CD4-positive, alpha-beta T cell treated with Interferon alpha-2 for 1 hour (primary cell): ENCODE data around the gene MC1R.

Source experiments
- DNase-seq, 2 donors: peaks; one replicate each; pipeline ENCODE4 v3.0.0-alpha.2; 2020 to 2022

The MC1R gene

GRCh38 chr16:89936508-89936907 lies 17.8 kb downstream of the MC1R start:
- no peak for DNase-seq

DNA sequence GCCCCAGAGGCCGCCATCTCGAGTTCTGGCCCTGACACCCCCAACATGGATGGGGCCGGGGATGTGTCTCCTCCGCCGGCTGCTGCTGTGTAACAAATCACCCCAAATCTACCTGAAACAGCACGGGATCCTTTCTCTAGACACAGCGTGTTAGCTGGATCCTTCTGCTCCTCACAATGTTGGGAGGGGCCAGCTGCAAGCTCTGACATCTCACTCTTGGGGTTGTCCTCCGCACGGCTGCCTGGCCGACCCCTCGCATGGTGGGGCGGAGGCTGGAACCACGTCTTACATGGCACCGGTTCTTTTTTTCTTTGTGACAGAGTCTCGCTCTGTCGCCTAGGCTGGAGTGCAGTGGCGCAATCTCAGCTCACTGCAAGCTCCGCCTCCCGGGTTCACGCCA lies 18.3 kb downstream of the MC1R start:
- DNase-seq: no peak

- DNase-seq: no peak
Measured at GRCh38 chr16:89938175-89938885, 19.7 kb downstream of the MC1R start.

- no peak for DNase-seq
Measured at GRCh38 chr16:89944773-89945172, 26.1 kb downstream of the MC1R start.

DNA sequence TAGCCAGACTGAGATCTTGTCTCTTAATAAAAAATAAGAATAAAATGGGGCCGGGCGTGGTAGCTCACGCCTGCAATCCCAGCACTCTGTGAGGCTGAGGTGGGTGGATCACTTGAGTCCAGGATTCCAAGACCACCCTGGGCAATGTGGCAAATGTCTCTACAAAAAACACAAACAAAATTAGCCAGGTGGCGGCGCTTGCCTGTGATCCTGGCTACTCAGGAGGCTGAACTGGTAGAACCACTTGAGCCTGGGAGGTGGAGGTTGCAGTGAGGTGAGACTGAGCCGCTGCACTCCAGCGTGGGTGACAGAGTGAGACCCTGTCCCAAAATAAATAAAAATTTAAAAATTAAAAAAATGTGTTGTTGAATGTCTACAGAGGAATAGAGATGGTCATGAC lies 27.0 kb downstream of the MC1R start:
- DNase-seq: no peak

- no peak for DNase-seq
Measured at GRCh38 chr16:89946515-89946914, 27.9 kb downstream of the MC1R start.

GRCh38 chr16:89949121-89949742 lies 30.6 kb downstream of the MC1R start:
- DNase-seq: no peak

DNA sequence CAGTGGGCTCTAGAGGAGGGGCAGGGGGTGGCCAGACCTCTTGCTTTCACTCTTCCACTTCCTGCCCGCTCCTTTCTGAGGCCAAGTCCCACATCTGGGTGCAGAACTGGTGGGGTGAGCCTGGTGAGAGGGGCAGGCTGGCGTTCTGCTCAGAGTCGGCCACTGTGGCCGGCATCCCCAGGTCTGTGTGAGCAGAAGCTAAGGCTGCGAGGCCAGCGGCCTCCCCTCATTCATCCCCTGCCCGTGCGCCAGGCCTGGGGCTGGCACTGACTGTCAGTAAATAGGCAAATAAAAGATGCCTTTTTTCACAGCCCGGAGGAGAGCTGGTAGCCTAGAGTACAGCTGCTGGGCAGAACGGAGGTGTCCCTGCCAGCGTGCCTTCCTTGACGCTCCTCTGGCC lies 31.1 kb downstream of the MC1R start:
- DNase-seq: no peak

- DNase-seq: no peak
Measured at GRCh38 chr16:89951509-89951908, 32.8 kb downstream of the MC1R start.

- DNase-seq: no peak
Measured at GRCh38 chr16:89952049-89952448, 33.4 kb downstream of the MC1R start.

- DNase-seq: no peak
Measured at GRCh38 chr16:89952551-89952950, 33.9 kb downstream of the MC1R start.

DNA sequence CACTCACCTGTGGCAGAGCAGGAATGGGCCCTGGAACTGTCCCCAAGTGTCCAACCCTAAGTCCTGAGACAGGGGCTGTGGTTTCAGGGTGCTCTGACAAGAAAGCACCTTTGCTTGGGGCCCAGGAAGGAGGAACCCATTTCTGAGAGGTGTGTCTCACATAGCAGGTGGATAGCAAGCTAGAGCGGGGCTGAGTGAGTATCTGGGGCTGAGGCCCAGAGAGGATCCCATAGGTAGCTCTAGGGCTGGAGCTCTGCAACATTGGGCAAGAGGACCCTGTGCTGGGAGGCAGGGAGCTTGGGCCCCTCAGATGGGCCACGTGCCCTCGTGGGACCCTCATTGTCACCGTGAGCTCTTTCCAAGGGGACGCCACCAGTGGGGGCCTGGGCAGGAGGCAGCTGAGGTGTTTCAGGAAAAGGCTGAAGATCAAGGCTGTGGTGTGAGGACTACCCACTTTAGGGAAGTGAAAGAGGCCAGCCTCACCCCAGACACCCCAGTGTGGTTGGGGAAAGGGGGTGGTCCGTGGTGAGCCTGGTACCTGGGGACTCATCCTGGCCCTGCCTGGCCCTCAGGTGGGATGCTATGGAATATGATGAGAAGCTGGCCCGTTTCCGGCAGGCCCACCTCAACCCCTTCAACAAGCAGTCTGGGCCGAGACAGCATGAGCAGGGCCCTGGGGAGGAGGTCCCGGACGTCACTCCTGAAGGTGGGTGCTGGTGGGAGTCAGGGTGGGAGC lies 35.2 kb downstream of the MC1R start:
- no peak for DNase-seq

GRCh38 chr16:89954462-89954861 lies 35.8 kb downstream of the MC1R start:
- DNase-seq: no peak

DNA sequence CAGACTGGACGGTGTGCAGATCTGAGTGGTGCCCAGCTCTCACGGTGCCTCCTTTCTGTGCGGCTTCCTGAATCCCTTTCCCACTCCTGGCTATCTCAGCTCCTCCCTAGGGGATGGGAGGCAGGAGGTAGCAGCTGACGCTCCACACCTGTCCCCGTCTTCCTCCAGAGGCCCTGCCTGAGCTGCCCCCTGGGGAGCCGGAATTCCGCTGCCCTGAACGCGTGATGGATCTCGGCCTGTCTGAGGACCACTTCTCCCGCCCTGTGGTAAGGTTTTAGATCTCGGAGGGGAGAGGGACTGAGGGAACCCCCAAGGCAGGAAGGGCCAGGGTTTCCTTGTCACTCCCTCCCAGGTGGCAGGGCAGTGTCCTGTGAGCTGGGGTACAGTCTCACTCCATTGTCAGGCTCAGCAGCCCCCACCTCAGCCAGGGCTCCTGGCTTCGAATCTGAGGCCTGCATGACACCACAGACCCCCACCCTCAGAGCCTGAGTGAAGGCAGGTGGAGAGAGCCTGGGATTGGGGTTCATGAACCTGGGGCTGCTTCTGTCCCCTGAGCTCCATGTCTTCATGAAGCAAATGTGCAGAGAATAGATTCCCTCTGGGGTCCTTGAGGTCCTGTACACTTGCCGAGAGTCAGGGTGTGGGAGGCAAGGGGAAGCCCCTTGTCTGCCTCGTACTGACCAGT lies 36.5 kb downstream of the MC1R start:
- no peak for DNase-seq

DNA sequence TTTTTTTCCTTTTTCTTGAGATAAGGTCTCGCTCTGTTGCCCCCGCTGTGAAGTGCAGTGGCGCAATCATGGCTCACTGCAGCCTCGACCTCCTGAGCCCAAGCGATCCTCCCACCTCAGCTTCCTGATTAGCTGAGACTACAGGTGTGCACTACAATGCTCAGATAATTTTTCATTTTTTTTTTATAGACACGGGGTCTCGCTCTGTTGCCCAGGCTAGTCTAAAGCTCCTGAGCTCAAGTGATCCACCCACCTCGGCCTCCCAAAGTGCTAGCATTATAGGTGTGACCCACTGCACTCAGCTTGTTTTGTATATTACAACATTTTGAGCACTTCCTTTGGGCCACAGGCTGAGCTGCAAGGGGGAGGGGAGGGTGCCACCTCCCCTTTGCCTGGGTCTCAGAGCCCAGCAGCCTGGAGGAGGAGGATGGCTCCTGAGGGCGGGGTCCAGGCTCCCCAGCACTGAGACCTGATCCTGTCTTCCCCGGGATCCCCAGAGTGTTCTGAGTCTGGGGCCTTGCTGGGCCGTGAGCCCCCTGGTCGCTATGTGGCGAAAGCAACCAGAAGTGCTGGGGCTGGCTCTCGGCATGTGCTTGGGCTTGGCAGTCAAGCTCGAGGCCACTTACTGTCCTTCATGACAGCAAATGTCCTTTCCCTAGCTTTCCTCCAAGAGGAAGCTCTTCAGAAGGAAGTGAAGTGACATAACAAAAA lies 38.0 kb downstream of the MC1R start:
- DNase-seq: no peak

DNA sequence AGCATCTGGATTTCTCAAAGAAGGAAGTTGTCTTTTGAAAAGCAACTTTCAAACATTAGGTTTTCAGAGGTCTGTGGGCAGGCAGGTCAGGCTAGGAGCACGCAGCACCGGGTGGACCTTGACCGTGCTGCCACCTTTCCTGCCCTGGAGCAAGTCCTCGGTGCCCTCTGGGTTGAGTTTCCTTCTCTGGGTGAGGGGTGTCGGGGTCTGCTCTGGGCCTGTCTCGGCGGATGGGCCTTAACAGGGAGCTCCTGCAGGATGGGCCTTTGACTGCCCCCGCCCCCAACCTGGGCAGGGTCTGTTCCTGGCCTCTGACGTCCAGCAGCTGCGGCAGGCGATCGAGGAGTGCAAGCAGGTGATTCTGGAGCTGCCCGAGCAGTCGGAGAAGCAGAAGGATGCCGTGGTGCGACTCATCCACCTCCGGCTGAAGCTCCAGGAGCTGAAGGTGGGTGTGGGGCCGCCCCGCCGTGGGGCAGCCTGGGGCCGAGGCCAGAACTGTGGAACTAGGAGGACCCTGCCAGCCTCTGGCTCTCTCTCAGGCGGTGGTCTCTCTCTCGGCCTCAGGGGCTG lies 38.6 kb downstream of the MC1R start:
- no peak for DNase-seq

DNA sequence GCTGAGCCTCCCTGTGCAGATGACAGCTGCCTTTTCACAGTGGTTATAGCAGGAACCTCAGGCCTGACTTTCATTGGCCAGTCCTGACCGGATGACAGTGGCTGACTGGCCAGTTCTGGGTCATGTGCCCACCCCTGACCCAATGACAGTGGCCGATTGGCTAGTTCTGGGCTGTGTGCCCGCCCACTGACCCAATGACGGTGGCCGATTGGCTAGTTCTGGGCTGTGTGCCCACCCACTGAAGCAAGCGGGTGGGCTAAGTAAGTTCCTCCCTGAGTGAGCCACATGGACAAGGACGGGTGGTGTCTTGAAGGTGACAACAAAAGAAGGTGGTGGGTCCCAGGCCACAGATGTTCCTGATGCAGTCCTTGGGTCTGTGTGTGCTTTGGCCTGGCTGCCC lies 39.4 kb downstream of the MC1R start:
- peak; percentile 13 to 47 for DNase-seq

DNA sequence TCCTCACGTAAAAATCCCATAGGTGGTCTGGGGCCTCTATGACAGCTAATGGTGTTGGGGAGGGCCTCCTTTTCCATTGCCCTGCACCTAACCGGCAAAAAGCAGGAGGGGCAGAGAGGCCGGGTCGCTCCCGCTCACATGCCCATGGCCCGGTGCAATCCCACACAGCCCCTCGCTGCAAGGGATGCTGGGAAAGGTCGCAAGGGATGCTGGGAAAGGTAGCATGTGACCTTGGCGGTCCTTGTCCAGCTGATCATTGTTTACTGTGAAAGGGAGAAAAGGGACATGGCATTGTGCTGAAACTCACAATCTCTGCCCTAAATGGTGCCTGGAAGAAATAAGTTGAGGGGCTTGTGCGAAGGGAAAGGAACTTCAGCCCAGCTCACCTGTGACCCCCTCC lies 39.9 kb downstream of the MC1R start:
- DNase-seq: no peak

DNA sequence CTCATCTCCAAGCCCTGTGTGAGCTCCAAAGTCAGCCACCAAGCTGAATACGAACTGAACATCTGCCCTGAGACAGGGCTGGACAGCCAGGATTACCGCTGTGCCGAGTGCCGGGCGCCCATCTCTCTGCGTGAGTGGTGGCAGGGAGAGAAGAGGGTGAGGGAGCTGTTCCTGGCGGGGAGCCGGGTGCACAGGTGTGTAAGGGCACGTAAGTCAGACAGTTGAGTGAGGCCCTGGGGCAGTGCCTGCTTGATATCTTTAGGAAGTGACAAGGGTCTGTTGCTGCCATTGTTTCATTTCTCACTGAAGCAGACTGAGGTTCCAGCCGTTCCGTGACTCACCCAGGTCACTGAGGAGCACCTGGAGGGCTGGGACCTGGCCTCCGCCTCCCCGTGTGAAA lies 42.3 kb downstream of the MC1R start:
- no peak for DNase-seq

- DNase-seq: no peak
Measured at GRCh38 chr16:89961920-89962319, 43.3 kb downstream of the MC1R start.

- DNase-seq: no peak
Measured at GRCh38 chr16:89962754-89963498, 44.3 kb downstream of the MC1R start.

DNA sequence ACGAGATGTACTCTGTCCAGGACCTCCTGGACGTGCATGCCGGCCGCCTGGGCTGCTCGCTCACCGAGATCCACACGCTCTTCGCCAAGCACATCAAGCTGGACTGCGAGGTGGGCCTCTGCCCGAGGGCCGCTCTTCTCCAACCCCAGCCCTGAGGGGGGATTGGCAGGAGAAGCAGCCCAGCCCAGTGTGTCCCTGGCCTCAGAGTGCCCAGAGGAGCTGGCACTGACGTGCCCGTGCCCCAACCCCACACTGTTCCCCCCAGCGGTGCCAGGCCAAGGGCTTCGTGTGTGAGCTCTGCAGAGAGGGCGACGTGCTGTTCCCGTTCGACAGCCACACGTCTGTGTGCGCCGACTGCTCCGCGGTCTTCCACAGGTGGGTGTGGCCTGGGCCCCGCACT lies 45.5 kb downstream of the MC1R start:
- no peak for DNase-seq
